GM18519 (cell line): ENCODE results near the gene C1orf105.

ENCODE experiments used
- ATAC-seq: cut with Tn5 transposase; IDR thresholded peaks from one replicate; pipeline ENCODE4 v1.9.1; 2021; ENCODE audit warnings: mild to moderate bottlenecking, moderate library complexity; ENCODE audit not compliant: unreplicated experiment, low FRiP score

The C1orf105 gene

DNA sequence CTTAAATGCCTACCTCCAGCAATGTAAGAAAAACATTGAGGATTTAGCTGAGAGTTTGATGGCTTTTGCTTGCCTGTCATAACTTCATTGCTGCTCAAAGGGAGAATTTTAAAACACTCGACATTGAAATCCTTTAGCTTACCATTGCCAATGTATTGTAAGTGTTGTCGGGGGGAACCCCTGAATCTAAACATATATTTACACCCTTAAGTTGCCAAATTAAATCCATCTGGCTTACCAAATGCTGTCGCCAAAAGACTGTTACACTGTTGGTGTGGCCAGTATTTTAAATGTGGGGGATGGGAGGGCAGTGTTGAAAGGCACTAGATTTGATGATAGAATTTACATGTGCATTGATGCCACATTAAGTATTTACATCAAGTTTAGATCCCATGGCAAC lies 24.9 kb upstream of the C1orf105 start:
- ATAC-seq, result no peak

DNA sequence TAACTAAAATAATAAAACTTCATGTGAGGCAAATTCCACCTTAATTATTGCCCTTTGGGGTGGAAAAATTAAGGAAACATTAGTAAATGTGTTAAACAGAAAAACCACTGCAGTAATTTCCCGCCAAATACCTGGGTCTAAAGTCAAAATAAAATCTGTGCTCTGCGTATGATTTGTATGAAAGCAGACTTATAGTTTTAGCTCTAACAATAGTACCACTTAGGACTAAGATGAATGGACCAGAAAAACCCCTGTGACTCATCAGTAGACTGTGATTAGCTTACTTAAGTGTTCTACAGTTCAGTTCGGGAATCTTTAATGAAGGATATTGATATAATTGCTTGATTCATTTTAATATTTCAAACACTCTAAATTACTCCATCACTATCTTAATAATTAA lies 23.3 kb upstream of the C1orf105 start:
- no peak for ATAC-seq

- no peak for ATAC-seq
These were observed 22.9 kb upstream of the C1orf105 start for GRCh38 chr1:172397633-172398032.

DNA sequence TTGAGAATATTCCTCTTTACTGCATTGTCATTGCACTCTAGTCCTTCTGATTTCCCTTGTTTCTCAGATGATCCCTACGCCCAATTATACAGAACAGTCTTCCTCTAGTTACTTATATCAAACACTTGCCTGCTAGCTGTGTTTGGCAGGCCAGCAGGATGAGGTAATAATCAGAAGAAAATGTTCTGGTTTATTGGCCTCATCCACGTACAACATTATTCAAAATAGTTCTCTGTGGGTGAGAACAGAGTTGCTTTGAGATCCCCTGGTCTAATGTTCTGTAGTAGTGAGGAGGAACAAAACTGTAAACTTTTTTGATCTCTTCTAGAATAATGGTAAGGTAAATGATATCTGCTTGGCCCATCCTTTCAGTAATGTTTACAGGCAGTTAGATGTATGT lies 22.3 kb upstream of the C1orf105 start:
- ATAC-seq, result no peak

GRCh38 chr1:172398970-172399755 lies 21.3 kb upstream of the C1orf105 start:
- no peak for ATAC-seq

- no peak for ATAC-seq
These were observed 20.4 kb upstream of the C1orf105 start for GRCh38 chr1:172399756-172400721.

- no peak for ATAC-seq
These were observed 19.8 kb upstream of the C1orf105 start for GRCh38 chr1:172400722-172401105.

DNA sequence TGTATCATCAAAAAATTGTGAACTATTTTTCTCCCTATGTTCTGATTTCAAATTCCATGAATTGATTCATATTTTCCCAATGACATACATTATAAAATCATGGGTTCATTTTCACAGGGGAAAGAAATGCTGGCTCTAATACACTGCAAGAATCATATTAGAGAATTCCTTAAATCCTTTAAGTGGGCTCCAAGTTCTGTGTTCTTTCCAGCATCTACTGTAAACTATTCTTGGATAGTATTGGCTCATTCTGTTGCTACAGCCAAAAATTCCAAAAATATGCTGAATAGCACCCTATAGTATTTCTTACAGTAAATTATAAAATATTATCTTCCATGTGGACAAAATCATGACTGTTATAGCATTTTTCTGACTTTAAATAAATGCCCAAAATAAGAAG lies 19.0 kb upstream of the C1orf105 start:
- no peak for ATAC-seq

DNA sequence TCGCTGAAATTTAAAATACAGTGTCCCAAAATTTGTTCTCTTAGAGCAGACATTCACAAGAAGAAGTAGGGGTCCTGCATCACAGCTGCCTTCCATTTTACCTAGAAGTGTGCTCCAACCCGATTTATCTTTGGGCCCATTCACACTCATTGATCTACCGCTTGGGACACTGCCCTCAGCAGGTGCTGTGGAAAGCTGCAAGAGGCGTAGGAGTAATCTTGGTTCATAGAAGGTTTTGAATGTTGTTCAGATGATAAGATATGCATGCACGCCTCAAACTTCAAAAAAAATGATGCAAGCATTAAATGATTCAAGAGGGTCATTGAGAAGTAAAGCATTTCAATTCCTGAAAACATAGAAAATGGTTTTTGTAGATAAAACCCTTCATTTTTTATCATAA lies 18.6 kb upstream of the C1orf105 start:
- no peak for ATAC-seq

DNA sequence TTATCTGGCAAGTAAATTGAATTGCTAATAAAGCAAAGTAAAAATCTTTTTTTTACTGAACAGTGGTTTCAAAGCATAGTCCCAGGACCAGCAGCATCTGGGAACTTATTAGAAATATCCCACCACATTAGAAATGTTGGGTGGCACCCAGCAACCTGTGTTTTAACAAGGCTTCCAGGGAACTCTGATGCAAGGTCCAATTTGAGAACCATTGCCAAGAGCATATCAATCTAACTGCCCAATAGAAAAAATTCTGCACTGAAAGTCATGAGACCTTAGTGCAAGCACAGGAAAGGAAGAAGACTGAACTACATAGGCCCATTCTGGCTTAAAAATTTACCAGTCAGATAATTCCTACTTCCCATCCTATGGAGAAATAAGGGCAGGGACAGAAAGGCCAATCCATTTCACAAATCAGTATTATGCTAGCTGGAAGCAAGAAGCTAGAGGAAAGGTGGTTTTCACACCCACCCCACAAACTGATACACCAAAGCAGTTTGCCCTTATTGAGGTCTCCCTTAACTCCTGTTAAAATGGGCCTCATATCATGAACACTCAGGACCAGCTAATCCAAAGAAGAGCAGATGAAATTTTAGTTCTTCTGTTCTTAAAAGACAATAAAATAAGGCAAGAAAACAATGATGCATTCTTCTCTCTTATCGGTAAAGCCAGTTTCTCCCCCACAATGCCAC lies 17.5 kb upstream of the C1orf105 start:
- ATAC-seq, result no peak

DNA sequence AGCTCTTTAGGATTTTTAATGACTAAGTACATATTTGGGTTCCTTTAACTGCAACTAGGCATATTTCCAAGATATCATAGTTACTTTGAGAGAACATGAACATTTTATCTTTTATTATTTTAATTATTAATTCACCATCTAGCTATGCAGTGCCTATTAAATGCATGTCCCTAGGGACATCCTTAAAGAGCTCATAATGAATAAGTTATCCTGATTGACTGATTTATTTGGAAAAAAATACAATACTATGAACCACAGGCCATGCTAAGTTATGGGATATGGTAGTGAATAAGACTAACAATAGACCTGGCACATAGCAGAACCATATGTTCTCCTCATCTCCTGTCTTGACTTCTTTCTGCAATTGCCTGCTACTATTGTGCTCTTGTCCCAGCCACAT lies 16.4 kb upstream of the C1orf105 start:
- no peak for ATAC-seq

GRCh38 chr1:172405912-172406311 lies 14.6 kb upstream of the C1orf105 start:
- no peak for ATAC-seq

DNA sequence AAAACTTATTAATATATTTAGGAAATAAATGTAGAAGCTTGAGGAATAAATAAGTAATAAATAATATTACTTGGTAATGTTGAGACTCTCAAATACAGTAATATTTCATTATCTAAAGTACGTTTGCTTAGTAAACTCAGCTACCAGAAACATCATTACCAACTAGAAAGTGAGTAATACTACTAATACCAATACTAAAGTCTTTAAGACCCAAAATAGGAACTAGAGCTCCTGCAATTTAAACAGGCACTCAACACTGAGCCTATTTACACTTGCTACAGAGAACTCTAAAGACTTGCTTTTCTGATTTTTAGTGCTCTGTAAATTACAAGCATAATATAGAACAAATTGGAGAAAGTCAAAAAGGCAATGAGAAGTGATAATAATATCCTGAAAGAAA lies 13.5 kb upstream of the C1orf105 start:
- no peak for ATAC-seq

DNA sequence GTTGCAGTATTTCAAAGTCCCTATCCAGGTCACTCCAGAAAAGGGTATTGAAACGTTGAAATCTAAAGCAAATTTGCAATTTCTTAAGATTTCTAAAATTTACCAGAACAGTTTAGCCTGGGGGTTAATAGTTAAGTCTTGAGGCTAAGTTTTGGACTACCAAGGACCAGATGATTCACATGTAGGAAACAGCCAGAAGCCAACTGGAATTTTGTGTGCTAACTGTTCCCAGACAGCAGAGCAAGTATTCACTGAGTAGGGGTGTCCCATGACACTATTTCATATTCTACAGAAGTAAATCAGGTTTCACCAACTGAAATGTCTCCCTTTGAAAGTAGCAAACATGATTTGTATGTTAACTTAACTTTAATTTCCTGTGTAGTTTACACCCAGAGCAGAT lies 11.5 kb upstream of the C1orf105 start:
- no peak for ATAC-seq

GRCh38 chr1:172410027-172410426 lies 10.5 kb upstream of the C1orf105 start:
- ATAC-seq, result no peak

- ATAC-seq, result no peak
These were observed 8.6 kb upstream of the C1orf105 start for GRCh38 chr1:172411791-172412338.

- ATAC-seq, result no peak
These were observed 6.2 kb upstream of the C1orf105 start for GRCh38 chr1:172414331-172414730.

DNA sequence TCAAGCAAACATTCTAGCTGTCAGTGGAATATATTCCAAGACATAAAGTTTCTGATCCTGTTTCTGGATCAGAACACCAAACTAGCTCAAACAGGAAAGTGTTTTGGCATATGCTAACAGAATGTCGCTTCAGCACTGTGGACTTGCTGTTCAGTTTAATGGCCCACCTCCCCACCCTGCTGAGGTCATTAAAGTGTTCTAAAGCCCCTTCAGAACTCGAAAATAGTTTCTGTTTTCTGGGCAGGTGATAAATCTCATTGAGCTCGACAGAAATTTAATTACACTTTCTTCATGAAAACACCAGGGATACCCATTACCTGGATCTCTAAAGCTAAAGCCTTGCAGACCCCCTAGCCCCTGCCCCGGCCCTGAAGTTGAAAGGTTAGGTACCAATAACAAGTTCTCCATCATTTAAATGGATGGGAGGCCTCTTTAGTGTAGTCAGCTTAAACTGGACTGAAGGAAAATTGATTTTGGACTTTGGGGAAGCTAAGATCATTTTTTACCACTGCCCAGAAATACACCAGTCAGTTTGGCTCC lies 3.9 kb upstream of the C1orf105 start:
- no peak for ATAC-seq

DNA sequence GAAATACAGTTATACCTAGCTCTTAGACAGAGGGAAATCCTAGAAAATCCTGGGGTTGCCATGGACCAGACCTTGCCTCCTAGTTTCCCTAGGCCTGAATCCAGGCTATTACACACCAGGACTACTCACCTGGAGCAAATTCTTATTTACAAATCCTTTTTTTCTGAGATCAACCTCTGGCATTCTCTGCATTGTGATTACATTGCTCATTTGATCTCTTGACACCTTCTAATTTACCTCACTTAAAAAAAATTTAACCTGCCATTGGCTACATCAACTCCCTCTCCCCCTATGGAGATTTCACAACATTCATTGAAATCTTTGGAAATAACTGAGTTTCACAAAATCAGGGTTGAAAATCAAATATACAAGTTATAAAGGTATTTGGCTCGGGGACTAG lies 2.9 kb upstream of the C1orf105 start:
- no peak for ATAC-seq

DNA sequence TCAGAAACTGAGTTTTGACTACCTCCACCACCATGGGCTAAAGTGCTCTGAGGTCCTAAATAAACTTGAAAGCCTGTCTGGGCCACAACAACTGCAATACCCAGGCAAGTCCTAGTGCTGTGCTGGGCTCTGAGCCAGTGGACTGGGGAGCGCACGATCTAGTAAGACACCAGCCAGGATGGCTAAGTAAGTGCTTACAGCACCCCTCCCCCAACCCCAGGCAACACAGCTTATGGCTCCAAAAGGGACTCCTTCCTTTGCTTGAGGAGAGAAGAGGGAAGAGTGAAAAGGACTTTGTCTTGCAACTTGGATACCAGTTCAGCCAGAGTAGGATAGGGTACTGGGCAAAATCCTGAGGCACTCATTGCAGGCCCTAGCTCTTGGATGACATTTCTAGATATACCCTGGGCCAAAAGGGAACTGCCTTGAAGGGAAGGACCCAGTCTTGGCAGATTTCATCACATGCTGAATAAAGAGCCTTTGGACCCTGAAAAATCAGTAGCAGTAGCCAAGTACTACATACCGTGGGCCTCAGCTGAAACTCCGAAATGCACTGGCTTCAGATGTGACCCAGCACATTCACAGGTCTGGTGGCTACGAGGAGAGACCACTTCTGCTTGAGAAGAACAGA lies 1.6 kb downstream of the C1orf105 start:
- ATAC-seq, result no peak
